Stimulated activated CD8-positive, alpha-beta memory T cell treated with anti-CD3 and anti-CD28 coated beads, Interleukin-4, amount 100 ng/mL, for 4 hours (primary cell): ENCODE results near the gene WIPF1.
"Not testable (repeated sequence)": the region's sequence is repeated elsewhere in the genome, so short reads cannot be mapped to it uniquely, and the experiment has no call there.

Source experiments
- DNase-seq, 2 donors: peaks; one replicate each; pipeline ENCODE4 v3.0.0-alpha.2; 2020; ENCODE audit warnings: low read depth in 2 of 2, low spot score in 1 of 2

Gene WIPF1

DNA sequence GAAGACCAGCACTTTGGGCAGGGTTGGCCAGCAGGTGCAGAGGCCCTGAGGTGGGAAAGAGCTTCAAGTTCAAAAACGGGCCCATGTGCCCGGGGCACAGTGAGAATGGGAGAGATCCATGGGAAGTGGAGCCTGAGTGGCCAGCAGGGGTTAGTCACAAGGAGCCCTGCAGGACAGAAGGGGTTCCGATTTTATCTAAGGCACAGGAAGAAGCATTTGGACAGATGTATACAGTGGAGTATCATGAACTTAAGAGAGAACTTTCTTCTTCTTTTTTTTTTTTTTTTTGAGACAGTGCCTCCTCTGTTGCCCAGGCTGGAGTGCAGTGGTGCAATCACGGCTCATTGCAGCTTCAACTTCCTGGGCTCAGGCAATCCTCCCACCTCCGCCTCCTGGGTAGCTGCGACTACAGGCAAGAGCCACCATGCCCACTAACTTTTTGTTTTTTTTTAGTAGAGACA is 24.0 kb downstream of the WIPF1 start:
- no peak for DNase-seq

DNA sequence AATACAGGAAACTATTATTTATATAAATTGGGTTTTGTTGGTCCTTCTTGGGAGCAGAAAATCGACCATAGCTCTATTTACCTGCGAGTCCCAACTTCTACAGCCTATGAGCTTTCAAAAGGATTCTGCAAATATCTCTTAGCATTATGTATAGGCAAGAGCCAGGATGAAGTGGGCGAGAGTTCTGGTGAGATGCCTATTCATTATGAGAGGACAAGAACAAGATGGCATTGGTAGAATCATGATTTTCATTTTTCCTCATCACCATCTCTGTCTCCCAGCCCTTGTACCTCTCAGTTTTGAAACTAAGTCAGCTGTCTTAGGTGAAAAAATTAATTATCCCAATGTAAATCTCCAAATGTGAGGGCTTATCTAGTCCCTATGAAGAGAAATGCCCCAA is 25.0 kb downstream of the WIPF1 start:
- DNase-seq = no peak

DNA sequence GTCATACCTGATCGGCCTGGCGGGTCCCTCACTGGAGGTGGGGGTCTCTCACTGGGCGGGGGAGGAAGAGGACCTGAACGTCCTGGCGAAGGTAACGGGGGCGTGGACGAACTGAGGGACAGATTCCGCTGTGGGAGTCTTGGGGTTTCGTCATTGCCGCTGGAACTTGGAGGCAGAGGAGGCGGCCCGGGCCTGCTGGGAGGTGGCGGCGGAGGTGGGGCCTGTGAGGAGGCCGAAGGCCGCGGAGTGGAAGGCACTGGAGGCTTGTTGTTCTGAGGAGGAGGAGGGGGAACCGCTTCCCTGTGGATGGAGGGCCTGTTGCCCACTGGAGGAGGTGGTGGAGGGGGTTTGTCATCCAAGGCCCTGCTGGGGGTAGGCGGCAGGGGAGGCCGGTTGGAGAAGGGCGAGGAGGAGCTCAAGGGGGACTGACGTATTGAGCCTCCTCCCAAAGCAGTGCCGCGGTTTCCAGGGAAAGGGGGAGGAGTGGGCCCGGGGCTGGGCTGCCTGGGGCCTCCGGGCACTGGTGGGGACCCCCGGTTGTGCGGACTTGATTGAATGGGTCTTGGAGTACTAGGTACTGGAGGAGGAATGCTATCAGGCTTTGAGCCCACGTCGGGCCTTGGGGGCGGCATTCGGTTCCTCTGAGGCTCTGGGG is 25.8 kb downstream of the WIPF1 start:
- DNase-seq = no peak

DNA sequence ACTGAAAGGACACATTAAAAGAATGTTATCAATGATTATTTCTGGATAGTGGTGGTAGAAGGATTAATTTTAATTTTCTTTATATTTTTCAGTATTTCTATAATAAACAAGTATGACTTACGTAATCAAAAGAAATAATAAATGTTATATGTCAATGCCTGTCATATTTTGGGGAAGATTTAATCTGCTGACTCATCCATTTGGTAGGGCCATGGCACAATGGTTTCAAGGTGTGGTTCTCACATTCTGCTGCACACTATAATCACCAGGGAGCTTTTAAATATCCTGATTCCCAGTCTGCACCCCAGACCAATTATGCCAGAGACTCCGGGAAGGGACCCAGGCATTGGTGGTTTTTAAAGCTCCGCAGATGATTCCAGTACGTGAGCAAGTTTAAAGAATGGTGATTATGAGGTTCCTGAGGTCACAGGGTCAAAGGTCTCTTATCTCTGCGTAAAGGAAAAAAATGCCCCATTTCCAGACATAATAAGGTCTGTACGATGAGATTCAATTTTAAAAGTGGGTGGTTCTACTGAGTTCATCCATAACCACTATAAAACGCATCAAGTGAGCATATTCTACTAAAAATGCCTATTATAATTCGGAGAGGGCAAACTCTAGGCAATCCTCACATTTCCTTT is 27.2 kb downstream of the WIPF1 start:
- no peak for DNase-seq

DNA sequence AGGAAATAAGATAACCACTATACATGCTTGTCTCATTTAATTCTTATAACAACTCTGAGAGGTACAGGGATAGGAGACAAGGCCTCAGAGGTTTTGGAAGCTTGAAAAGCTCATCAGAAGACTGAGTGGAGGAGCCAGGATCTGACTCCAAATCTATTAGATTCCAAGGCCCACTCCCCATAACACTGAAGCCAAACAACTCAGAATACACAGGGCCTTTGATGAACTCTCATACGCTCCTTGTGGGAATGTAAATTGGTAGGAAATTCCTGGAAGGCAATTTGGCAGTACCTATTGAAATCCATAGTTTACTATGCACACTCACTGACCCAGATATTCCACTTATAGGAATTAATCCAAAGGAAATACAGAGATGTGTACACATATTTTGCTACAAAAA is 27.9 kb downstream of the WIPF1 start:
- DNase-seq = no peak

DNA sequence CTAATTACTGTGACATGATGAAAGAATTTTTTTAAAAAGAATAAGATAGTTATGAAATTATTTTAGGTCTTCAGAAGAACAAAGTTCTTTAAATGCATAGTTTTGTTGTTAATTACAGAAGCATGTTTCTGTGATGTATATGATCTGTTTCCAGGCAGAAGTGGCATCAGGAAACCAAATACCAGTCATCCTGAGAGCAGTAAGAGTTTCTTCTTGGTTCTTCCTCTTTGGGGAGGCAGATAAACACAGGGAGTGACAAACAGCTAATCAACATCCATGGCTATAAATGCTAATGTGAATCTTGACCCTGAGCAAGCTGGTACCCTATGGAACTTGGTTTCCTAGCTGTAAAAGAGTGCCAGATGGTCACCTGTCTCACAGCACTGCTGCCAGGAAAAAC is 29.2 kb downstream of the WIPF1 start:
- no peak for DNase-seq

DNA sequence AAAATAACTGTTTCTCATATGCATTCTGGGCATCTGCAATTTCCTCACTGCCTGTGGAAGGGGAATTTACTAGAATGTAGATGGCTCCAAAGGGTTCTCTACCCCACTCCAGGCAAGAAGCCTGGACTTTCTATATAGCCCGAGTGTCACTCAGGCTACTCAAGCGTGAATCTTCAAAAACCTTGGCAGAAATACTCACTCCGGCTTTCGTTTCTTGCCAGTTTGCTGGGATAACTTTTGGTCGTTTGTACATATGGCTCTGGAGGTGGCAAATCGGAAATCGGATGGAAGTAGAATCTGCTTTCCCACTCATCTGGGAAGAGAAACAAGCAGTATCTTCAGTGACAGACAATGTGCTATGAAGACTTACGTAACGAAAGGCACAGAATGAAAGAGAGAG is 30.7 kb downstream of the WIPF1 start:
- no peak for DNase-seq

DNA sequence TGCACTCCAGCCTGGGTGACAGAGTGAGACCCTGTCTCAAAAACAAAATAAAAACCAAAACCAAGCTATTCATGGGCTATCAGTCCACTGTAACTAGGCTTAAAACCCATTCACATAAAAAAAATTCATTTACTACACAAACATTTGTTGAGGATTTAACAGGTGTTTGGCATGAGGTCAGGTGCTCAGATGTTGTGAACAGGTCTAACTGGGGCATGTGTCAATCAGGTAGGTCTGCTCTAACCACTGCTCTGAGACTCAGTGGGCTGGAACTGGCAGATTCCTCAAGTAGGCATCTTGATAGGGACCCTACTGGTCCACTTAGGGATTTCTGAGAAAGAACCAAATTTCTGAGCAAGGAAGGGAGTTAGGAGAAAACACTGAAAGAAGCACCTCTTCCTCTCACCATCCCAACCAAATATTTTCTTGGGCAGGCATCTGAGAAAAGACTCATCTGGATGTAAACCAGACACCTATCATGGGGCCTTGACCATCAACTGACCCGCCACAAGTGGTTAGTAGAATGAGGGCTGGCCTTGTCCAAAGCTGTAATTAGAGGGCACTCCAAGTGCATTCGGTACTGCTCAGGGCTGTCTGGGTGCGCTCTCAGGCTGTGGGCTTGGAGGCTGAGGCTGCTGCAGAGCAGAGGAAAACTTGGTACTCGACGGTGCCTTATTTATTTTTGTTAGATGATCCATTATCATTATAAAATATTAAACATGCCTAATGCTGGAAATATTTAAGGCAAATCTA is 33.9 kb downstream of the WIPF1 start:
- no peak for DNase-seq

DNA sequence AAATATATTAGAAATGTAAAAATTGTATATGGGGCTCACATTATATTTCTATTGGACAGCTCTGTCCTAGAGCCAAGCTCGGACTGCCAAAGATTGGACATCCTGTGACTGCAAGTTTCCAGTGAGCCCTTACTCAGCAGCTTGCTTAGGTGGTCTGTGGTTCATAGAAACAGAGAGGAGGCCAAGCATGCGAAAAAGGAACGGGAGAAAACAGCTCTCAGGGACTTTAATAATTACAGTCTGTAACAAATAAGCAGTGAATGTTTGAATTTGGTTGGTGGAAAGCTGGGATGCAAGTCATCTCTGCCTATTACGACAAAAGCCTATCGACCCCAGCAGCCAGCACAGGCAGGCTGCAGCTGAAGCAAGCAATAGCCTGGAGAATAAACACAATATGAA is 35.6 kb downstream of the WIPF1 start:
- no peak for DNase-seq

DNA sequence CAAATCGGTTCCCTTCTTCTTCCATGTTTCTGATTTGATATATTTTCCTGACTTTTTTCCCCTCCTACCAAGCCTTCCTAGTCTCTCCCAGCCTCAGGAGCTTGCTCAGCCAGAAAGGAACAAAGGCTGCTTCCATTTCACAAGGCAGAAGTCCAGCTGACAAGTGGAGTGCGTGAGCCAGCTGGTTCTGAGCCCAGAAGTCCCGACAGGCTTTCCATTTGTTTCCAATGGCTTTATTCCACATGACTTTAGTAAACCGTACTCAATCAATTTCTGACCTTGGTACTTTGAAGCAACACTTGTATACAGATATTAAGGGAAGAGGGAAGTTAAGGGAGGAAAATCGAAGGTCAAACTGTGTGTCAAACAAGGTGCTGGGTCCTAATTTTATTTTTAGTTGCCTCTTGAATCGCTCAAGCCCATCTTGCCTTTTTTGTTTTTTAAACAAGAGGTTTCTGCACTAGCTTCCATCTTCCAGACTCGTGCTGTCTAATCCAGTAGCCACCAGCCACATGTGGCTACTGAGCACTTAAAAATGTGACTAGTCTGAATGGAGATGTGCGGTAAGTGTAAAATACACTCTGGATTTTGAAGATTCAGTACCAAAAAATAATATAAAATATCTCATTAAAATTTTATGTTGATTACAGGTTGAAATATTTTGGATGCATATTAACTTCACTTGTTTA is 36.2 kb downstream of the WIPF1 start:
- no peak for DNase-seq

DNA sequence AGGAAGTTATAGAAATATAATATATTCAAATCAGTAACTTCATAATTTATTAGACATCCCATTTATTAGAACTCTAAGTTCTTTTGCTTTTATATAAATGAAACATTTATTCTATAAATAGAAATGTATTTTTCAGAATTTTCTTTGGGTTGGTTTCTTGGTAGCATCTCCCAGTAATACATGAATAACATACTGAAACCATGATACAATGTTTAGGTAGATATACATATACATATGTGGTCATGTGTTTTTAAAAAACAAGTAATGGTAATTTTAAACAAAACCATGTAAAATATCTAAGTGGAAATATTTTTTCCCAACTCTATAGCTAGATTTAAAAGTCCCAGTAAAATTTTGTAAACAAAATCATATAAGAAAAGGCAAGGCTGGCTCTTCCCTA is 36.9 kb downstream of the WIPF1 start:
- no peak for DNase-seq

DNA sequence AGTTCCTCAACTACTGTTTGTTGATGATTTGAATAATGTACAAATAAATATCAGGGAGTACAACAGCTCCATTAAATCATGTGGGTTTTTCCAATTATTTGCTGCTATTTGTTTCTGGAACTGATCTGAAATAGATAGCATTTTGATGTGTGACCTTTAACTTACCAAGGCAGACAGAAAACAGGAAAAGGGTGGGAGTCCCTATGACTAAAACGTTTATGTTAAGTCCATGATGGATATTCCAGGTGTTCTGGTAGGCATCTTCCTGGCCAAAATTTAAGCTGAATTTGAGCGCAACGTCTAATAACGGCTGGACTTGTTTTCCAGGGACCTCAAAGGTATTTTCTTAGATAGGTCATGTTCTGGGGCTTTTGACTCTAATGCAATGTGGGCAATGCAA is 41.6 kb downstream of the WIPF1 start:
- no peak for DNase-seq

DNA sequence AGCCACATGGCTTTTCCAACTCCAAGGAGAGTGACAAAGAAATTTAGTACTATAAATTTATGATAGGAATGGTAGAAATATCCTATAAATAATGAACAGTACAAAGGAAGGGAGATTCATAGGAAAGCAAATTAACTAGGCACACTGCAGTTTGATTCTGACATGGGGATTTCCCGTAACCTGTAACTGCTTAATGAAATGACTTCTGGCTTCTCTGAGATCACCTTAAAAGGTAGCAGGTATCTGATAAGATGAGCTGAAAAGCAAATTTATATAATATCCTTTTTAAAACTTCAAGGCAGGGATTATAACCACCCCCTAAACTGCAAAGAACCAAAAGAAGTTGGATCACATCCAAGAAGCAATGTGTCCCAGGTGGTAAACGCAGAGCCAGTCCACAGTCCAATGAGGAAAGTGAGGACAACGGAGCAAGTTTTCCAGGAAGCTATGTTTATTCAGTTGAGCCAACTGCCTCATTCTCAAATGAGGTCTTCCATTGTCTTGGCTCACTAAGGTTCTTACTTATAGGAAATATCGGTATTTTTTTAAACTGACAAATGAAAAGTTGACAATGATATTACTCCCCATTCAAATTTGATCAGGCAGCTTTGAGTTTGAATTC is 43.0 kb downstream of the WIPF1 start:
- DNase-seq = no peak

DNA sequence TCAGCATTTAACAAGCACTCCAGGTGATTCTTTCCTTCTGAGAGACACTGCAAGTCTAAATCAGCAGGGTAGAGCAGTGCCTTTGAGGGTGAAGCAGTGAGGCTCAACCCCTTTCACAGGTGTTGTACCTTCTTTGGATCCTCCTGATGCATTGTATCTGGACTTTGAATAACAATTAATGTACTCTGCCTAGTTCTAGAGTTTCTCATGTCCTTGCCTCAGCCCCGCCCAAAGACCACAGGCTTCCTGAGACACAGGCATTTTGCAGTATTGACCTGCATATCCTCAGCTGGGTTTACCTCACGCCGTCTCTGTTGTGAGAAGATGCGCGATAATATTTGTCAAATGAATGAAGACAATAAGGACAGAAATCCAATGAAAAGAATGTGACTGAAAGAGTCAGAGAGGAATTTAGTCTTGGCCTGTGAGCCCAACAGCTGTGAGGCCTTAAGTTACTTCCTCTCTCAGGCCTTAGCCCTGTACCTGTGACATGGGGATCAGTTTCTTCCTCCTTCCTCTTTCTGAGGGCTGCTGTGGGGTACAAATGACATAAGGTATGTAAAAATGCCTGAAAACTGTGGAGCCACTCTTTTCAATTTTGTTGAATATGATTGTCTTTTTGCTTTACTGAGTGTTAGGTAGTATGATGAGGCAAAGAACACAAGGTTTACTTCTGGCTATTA is 43.7 kb downstream of the WIPF1 start:
- DNase-seq = no peak

DNA sequence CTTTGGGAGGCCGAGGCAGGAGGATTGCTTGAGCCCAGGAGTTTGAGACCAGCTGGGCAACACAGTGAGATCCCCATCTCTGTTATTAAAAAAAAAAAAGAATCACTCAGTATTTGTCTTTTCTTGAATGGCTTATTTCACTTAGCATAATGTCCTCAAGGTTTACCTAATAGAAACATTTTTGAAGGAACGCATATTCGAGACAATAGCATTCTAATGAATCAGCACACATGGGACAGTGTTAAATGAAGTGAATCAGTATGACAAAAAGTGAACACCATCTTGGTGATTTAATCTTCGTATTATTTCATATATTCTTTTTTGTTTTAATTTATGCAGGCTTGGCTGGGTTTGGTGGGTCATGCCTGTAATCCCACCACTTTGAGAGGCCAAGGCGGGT is 44.7 kb downstream of the WIPF1 start:
- DNase-seq = no peak

DNA sequence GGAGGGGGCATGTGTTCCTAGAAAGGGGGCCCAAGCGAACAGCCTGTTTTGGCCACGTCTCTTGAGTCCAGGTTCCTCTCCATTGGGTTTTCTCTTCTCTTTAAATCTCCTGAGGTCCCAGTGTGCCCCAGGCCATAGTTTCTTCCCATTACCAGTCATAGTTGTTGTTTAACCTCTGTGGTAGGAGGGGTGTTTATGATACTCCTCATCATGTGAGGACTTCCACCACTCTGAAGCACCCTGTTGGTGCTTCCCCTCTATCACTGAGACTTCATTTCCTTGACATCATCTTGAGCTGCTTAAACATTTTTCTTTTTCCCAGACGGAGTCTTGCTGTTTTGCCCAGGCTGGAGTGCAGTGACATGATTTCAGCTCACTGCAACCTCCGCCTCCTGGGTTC is 45.9 kb downstream of the WIPF1 start:
- DNase-seq = no peak

DNA sequence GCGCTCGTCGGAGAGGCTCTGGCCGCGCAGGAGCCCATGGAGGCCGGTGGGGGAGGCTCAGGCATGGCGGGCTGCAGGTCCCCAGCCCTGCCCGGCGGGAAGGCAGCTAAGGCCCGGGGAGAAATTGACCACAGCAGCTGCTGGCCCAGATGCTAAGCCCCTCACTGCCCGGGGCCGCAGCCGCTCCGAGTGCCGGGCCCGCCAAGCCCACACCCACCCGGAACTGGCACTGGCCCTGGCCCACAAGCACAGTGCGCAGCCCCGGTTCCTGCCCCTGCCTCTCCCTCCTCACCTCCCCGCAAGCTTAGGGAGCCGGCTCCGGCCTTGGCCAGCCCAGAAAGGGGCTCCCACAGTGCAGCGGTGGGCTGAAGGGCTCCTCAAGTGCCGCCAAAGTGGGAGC is 49.0 kb downstream of the WIPF1 start:
- DNase-seq = not testable (repeated sequence)

DNA sequence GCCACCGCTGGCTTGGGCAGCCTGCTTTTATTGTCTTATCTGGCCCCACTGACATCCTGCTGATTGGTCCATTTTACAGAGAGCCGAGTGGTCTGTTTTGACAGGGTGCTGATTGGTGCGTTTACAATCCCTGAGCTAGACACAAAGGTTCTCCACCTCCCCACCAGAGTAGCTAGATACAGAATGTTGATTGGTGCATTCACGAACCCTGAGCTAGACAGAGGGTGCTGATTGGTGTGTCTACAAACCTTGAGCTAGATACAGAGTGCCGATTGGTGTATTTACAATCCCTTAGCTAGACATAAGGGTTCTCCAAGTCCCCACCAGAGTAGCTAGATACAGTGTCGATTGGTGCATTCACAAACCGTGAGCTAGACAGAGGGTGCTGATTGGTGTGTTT is 49.6 kb downstream of the WIPF1 start:
- DNase-seq = not testable (repeated sequence)

DNA sequence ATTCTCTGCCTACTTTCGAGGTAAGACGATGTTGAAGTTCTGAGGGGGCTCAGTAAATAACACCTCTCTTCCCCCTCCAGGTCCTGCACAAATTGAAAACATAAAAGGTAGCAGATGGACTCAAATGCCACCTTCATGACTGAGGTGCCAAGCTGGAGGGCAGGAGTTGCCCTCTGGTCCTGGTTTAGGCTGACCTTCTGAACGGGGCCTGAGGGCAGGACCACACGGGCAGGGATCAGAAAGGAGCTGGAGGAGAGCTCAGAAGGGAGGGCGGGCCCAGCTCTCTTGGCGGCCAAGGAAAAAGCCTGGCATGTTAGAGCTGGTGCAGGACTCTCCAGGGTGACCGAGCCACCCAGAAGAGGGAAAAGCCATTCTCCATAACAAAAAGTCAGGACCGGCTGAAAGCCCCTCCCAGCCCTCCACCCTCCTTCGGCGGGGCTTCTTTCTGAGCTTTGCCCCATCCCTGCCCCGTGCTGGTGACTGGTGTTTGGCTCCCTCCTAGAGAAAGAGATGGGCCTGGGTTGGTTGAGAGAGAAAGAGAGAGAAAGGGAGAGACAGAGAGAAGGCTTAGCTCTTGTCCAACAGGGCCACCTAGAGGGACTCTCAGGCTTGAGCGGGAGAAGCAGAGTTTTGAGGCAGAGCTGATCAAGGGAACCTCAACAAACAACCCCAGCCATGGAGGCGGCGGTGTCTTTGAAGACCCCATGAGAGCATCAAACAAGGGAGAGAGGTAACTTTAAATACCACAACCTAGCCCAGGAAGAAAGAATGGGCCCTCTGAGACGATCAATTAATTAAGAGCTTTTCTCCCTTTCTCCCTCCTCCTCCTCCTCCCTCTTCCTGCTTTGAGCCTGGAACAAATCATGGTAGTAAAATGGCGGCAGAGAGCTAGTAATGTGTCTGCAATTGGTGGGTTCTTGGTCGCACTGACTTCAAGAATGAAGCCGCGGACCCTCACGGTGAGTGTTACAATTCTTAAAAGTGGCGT is 50.8 kb downstream of the WIPF1 start:
- DNase-seq = no peak

DNA sequence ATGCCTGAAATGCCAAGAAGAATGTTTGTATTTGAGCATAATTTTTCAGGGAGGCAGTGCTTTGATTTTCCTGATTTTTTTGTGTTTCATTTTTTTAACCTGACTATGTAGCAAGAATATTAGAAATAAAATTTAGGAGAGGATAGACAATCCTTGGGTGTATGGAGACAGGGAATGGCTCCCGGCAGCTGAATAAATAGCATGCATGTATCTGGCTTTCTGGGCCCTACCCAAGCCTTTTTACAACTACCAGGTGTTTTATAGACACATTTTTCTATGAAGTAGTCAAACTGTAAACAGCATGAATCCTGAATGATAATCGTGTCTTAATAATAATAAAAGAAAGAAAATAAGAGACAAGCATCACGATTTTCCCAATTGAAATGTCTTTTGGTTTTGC is 52.4 kb downstream of the WIPF1 start:
- no peak for DNase-seq
